Measurements from ENCODE around the gene WWTR1.

WWTR1 gene

GRCh38 chr3:149560001-149560400, 97.8 kb downstream of the WWTR1 start:
- no peak for DNase-seq

GRCh38 chr3:149559525-149559924, 98.3 kb downstream of the WWTR1 start:
- DNase-seq, result no peak

GRCh38 chr3:149555927-149556326, 101.9 kb downstream of the WWTR1 start:
- DNase-seq, result no peak

GRCh38 chr3:149554826-149555225, 103.0 kb downstream of the WWTR1 start:
- no peak for DNase-seq

GRCh38 chr3:149553781-149554451, 103.9 kb downstream of the WWTR1 start:
- DNase-seq, result no peak

GRCh38 chr3:149552700-149553099, 105.1 kb downstream of the WWTR1 start:
- no peak for DNase-seq

- DNase-seq, result no peak
Observed at GRCh38 chr3:149551500-149551899, 106.3 kb downstream of the WWTR1 start.

GRCh38 chr3:149548669-149549065, 109.2 kb downstream of the WWTR1 start:
- no peak for DNase-seq

- no peak for DNase-seq
Observed at GRCh38 chr3:149547954-149548668, 109.7 kb downstream of the WWTR1 start.

- DNase-seq, result no peak
Observed at GRCh38 chr3:149547413-149547812, 110.4 kb downstream of the WWTR1 start.

GRCh38 chr3:149545049-149545448, 112.8 kb downstream of the WWTR1 start:
- no peak for DNase-seq

- DNase-seq, result no peak
Observed at GRCh38 chr3:149542375-149543312, 115.2 kb downstream of the WWTR1 start.

- no peak for DNase-seq
Observed at GRCh38 chr3:149541091-149541491, 116.7 kb downstream of the WWTR1 start.

- no peak for DNase-seq
Observed at GRCh38 chr3:149538371-149538770, 119.5 kb downstream of the WWTR1 start.

GRCh38 chr3:149536429-149536828, 121.4 kb downstream of the WWTR1 start:
- DNase-seq, result no peak

GRCh38 chr3:149535333-149535685, 122.5 kb downstream of the WWTR1 start:
- DNase-seq, result no peak

GRCh38 chr3:149534671-149535332, 123.0 kb downstream of the WWTR1 start:
- DNase-seq, result no peak

- no peak for DNase-seq
Observed at GRCh38 chr3:149534082-149534481, 123.7 kb downstream of the WWTR1 start.

- DNase-seq, result no peak
Observed at GRCh38 chr3:149532489-149533180, 125.2 kb downstream of the WWTR1 start.

GRCh38 chr3:149529099-149529498, 128.7 kb downstream of the WWTR1 start:
- no peak for DNase-seq

- no peak for DNase-seq
Observed at GRCh38 chr3:149528340-149528650, 129.5 kb downstream of the WWTR1 start.

GRCh38 chr3:149527531-149528339, 130.1 kb downstream of the WWTR1 start:
- DNase-seq, result no peak
